Adrenal gland (tissue), 12 donors: ENCODE measurements around the gene CMIP. TPM values are rescaled to one million over a fixed set of nuclear protein-coding genes. Genes with fewer than 3 reads are reported as not detected.

Experiments used
- DNase-seq, 7 donors: peaks; one replicate each; pipeline ENCODE4 v3.0.0-alpha.2; 2019 to 2020
- H3K27ac ChIP-seq, 5 donors: fragments of 200-600 bp; sonication (generic) in 4 of 5; 1 replicate in 3 of 5; 2 replicates in 2 of 5; pipeline versions ENCODE4 v1.5.1 to v1.8.0; 2016 to 2020; ENCODE audit warnings: mild to moderate bottlenecking in 1 of 5
- H3K27me3 ChIP-seq: fragments of 200-600 bp; 2 replicates; pipeline ENCODE4 v1.8.0; 2021
- H3K36me3 ChIP-seq, 2 donors: fragments of 200-600 bp; replicated peaks in 1 of 2; 1 replicate in 1 of 2; 2 replicates in 1 of 2; pipeline versions ENCODE4 v1.5.1 to v1.8.0; 2018 to 2022
- H3K4me1 ChIP-seq, 2 donors: fragments of 200-600 bp; replicated peaks in 1 of 2; 1 replicate in 1 of 2; 2 replicates in 1 of 2; pipeline versions ENCODE4 v1.5.1 to v1.8.0; 2018 to 2021
- H3K4me3 ChIP-seq, 4 donors: fragments of 200-600 bp; sonication (generic) in 3 of 4; one replicate each; pipeline ENCODE4 v1.5.1; 2016 to 2018
- H3K9me3 ChIP-seq, 3 donors: fragments of 200-600 bp; sonication (generic) in 1 of 3; replicated peaks in 1 of 3; 1 replicate in 2 of 3; 2 replicates in 1 of 3; pipeline versions ENCODE4 v1.5.1 to v1.8.0; 2016 to 2021
- CTCF ChIP-seq, 6 experiments: fragments of 450-650 bp in 4 of 6; fragments of 200-600 bp in 2 of 6; sonication (generic) in 1 of 6; IDR thresholded peaks; 1 replicate in 5 of 6; 2 replicates in 1 of 6; pipeline versions ENCODE4 v1.5.1 to v1.8.0; 2016 to 2021; ENCODE audit warnings: antibody characterized with exemption in 6 of 6, mild to moderate bottlenecking in 2 of 6, moderate library complexity in 1 of 6
- POLR2A ChIP-seq, 2 donors: fragments of 450-650 bp; IDR thresholded peaks; one replicate each; pipeline ENCODE4 v1.6.1; 2017; ENCODE audit warnings: antibody characterized with exemption in 2 of 2, mild to moderate bottlenecking in 2 of 2, moderate library complexity in 1 of 2
- WGBS, 4 donors: extraction: QIAGEN DNeasy Blood & Tissue Kit in 2 of 4; methylation state at CpG; one replicate each; pipeline versions ENCODE4 v1.1.5 to v1.1.7; 2013 to 2017; 5-methylcytosine and 5-hydroxymethylcytosine counted together
- intact Hi-C, 2 donors: fragments of 100-400 bp; cut with DNase I; formaldehyde crosslinking; loops; one replicate each; pipeline versions ENCODE4 v1.14.1 to v1.15.0; 2022 to 2023
- polyA plus RNA-seq, 3 donors: library from polyadenylated mRNA; stranded (reverse); fragments of 200-250 nt in 2 of 3; fragments of 350-450 nt in 1 of 3; fragmentation: Illumina TruSeq in 1 of 3; extraction: RNeasy Lipid Tissue Mini Kit (QIAGEN cat#74804) in 1 of 3; gene quantifications; one replicate each; pipeline ENCODE4 v1.2.3, GENCODE V29; 2013 to 2014
- total RNA-seq, 9 donors: library from RNA; depleted of rRNA in 4 of 9; stranded (reverse); fragments of >200 nt in 4 of 9; fragments of 120-200 nt in 1 of 9; fragmentation: NEBNext Ultra II Directional in 1 of 9; extraction: Animal tissue kit (Norgen Biotek cat#: 25700) in 1 of 9; gene quantifications; one replicate each; pipeline versions ENCODE4 v1.1.0 to v1.2.4, GENCODE V29; 2013 to 2023
- donor health status: healthy with polysubstance abuse.
- donor health status: Bipolar disorder and iron deficiency.
- donor health status: DM: yes; HTN: yes; CAD: no.
- donor health status: DM: no; HTN: no; CAD: no.
- donor health status: DM: no; HTN: no; CAD: no.
- donor health status: DM: yes; HTN: yes; CAD: no.

CMIP gene
- total and polyA plus RNA-seq, 12 donors: 8.1 to 87.9 (median 42.5) TPM

- Histone ChIP-seq H3K9me3 (no peaks in the 10 kb centered on the region), H3K4me3 (no peak overlapping the region), H3K27me3 (no peaks in the 10 kb centered on the region), H3K4me1 (peaks cover 17 to 32% of the 10 kb centered on the region in 2 donors), H3K27ac (no peak overlapping the region), H3K36me3 (no peaks in the 10 kb centered on the region)
- 92 to 98% (median 94%) methylated on average over 5 to 7 of the region's 7 CpGs for WGBS, 4 donors
- DNase-seq: no peak
- intact Hi-C loops: no loop called here
- no peak for TF ChIP-seq CTCF (IDR thresholded peaks at IDR 0.05)
- TF ChIP-seq POLR2A (IDR thresholded peaks at IDR 0.05): no peak
These were observed 121.7 kb downstream of the CMIP start for GRCh38 chr16:81566086-81567007.

GRCh38 chr16:81567087-81567486, 122.5 kb downstream of the CMIP start:
- H3K27me3 ChIP-seq: no peaks in the 10 kb centered on the region
- intact Hi-C loops: no loop called here

GRCh38 chr16:81567987-81568748, 123.6 kb downstream of the CMIP start:
- Histone ChIP-seq H3K27me3 (no peaks in the 10 kb centered on the region), H3K27ac (peak overlapping the region; percentile 84 to 91 (median 85)), H3K9me3 (no peaks in the 10 kb centered on the region), H3K36me3 (no peaks in the 10 kb centered on the region), H3K4me1 (peaks cover 30 to 40% of the 10 kb centered on the region in 2 donors), H3K4me3 (no peak overlapping the region)
- TF ChIP-seq CTCF (IDR thresholded peaks at IDR 0.05) (no peak), POLR2A (IDR thresholded peaks at IDR 0.05) (peak in 1 of 2 donors; percentile 49)
- intact Hi-C loops: no loop called here
- DNase-seq: peak; percentile 90 to 97 (median 94)
- 33 to 58% (median 39%) methylated on average over 8 to 13 of the region's 13 CpGs for WGBS, 4 donors

More at GRCh38 chr16:81567087-81567486, 122.5 kb downstream of the CMIP start:
- Histone ChIP-seq H3K9me3 (no peaks in the 10 kb centered on the region), H3K4me1 (peaks cover 22 to 36% of the 10 kb centered on the region in 2 donors), H3K36me3 (no peaks in the 10 kb centered on the region), H3K27ac (peak overlapping the region in 3 of 5 donors; percentile 20 to 91 (median 85)), H3K4me3 (no peak overlapping the region)
- no peak for TF ChIP-seq CTCF (IDR thresholded peaks at IDR 0.05)
- TF ChIP-seq POLR2A (IDR thresholded peaks at IDR 0.05): no peak
- WGBS, 4 donors: 79 to 95% (median 83%) methylated on average over 3 to 13 of the region's 13 CpGs
- DNase-seq: no peak

- intact Hi-C loops: no loop called here
- Histone ChIP-seq H3K9me3 (no peaks in the 10 kb centered on the region), H3K27me3 (no peaks in the 10 kb centered on the region), H3K4me1 (peaks cover 30 to 40% of the 10 kb centered on the region in 2 donors), H3K4me3 (no peak overlapping the region), H3K27ac (peak overlapping the region; percentile 84 to 91 (median 85)), H3K36me3 (no peaks in the 10 kb centered on the region)
- TF ChIP-seq CTCF (IDR thresholded peaks at IDR 0.05): no peak
- TF ChIP-seq POLR2A (IDR thresholded peaks at IDR 0.05): no peak
- no peak for DNase-seq
- 46 to 64% (median 53%) methylated on average over 8 of the region's 8 CpGs for WGBS, 4 donors
These were observed 124.1 kb downstream of the CMIP start for GRCh38 chr16:81568749-81569087.
